ENCODE data around the gene SPHK1. TPM values are rescaled to one million over a fixed set of nuclear protein-coding genes. Genes with fewer than 3 reads are reported as not detected.

SPHK1 gene
- total RNA-seq, 4 donors from 2014 or later: 0.66 to 5.0 (median 2.5) TPM

DNA sequence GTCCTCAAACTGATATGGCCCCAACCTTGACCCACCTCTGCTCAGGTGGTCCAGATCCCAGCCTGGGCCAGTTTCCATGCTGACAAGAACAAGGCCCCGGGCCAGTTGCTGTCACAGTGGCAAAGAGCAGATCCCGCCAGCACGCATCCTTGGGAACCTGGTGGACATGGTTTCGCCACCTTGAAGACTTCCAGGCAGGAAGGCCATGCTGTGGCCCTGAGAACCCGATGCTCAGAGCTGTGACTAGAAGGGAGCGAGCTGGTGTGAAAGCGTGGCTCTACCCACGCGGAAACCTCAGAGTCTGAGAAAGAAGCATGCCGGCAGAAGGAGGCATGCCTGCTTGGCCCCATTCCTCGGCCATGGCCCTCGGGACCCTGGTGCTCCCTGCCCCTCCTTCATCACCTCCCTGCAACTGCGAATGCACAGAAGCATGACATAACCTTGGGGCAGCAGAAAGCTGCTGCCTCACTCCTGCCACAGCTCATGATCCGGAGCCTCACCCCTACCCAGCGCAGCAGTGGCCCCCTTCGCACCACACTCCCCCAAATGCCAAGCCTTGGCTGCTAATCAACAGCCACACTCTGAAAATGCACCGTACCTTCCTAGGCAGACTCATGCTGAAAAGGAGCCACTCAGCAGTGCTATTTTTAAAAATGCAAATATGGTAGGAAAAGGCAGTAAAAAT is 35.3 kb downstream of the SPHK1 start:
- no peak overlapping the region for H3K27ac ChIP-seq
- H3K27me3 ChIP-seq: no peaks in the 10 kb centered on the region
- no peak for TF ChIP-seq POLR2A (IDR thresholded peaks at IDR 0.05)
- no peaks in the 10 kb centered on the region for H3K9me3 ChIP-seq
- no peak overlapping the region for H3K4me3 ChIP-seq
- in situ Hi-C loops (cut with MboI; ENCODE audit: low sequenced_read_pairs in 4 of 4) (no loop called here), intact Hi-C loops (cut with DNase I; ENCODE audit: low total_unique reads) (loop anchor here (5.0 kb wide), 1 partner anchor 33 kb away; the partner anchor contains the start of gene UBE2O)
- DNase-seq (no peak), ATAC-seq (no peak)
- H3K4me1 ChIP-seq: peaks cover 45 to 50% of the 10 kb centered on the region in 2 donors
- no peaks in the 10 kb centered on the region for H3K36me3 ChIP-seq

DNA sequence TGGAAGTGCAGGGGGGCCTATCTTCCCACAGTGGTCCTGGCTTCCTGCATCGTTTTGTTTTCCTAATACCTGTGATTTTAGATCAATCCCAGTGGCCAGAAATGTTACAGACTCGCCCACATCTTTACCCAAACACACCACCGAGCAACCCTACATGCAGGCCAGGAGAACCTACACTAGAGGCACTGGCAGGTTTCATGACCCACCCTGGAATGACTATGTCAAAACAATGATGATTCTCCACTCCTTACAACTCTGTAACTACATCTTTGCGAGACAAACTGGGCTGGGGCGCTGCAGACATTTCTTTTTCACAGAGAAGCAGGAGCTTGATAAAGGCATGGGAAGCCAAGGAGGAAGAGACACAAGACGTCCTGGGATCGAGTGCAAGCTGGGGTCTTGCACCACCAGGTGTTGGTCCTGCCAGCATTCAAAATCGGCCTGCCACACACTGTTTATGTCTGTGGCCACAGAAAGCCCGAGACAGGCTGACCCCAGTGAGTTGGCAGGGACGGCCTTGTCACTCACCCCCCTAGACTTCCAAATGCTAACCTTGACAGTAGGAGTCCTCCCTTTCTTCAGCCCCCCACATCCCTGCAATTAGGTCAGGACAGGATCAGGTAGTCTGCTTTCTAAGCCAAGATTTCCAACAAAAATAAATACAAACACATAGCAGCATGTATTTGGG is 36.1 kb downstream of the SPHK1 start:
- no peak overlapping the region for H3K4me3 ChIP-seq
- ATAC-seq (no peak), DNase-seq (no peak)
- H3K27ac ChIP-seq: no peak overlapping the region
- no peaks in the 10 kb centered on the region for H3K36me3 ChIP-seq
- TF ChIP-seq POLR2A (IDR thresholded peaks at IDR 0.05): no peak
- TF ChIP-seq, protein P1, sequence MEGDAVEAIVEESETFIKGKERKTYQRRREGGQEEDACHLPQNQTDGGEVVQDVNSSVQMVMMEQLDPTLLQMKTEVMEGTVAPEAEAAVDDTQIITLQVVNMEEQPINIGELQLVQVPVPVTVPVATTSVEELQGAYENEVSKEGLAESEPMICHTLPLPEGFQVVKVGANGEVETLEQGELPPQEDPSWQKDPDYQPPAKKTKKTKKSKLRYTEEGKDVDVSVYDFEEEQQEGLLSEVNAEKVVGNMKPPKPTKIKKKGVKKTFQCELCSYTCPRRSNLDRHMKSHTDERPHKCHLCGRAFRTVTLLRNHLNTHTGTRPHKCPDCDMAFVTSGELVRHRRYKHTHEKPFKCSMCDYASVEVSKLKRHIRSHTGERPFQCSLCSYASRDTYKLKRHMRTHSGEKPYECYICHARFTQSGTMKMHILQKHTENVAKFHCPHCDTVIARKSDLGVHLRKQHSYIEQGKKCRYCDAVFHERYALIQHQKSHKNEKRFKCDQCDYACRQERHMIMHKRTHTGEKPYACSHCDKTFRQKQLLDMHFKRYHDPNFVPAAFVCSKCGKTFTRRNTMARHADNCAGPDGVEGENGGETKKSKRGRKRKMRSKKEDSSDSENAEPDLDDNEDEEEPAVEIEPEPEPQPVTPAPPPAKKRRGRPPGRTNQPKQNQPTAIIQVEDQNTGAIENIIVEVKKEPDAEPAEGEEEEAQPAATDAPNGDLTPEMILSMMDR (IDR thresholded peaks at IDR 0.05 in 4 of 5, conservative IDR thresholded peaks at IDR 0.05 in 1 of 5): no peak
- no peaks in the 10 kb centered on the region for H3K27me3 ChIP-seq
- peaks cover 37 to 43% of the 10 kb centered on the region in 2 donors for H3K4me1 ChIP-seq
- in situ Hi-C loops (cut with MboI; ENCODE audit: low sequenced_read_pairs in 4 of 4) (no loop called here), intact Hi-C loops (cut with DNase I; ENCODE audit: low total_unique reads) (no loop called here)
- H3K9me3 ChIP-seq: no peaks in the 10 kb centered on the region

DNA sequence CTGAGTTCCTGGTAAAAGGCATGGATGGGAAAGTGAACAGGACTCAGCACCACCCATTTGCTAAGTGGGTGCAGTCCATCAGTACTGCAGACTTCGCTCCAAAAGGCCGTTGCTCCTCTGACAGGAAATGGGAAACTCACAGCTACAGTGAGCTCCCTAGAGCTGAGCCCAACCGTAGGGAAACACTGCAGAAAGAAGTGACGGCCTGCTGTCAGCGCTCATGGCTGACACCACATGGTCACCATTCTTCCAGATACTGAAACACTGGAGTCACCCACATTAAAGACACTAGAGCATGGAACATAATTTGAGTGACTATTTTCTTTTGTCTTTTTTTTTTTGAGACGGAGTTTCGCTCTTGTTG is 36.6 kb downstream of the SPHK1 start:
- TF ChIP-seq, protein P1 (IDR thresholded peaks at IDR 0.05 in 4 of 5, conservative IDR thresholded peaks at IDR 0.05 in 1 of 5): no peak
- Histone ChIP-seq H3K4me1 (peaks cover 34 to 39% of the 10 kb centered on the region in 2 donors), H3K27me3 (no peaks in the 10 kb centered on the region), H3K4me3 (no peak overlapping the region), H3K27ac (no peak overlapping the region), H3K9me3 (no peaks in the 10 kb centered on the region), H3K36me3 (no peaks in the 10 kb centered on the region)
- in situ Hi-C loops (cut with MboI; ENCODE audit: low sequenced_read_pairs in 4 of 4): no loop called here
- DNase-seq (no peak), ATAC-seq (no peak)
- intact Hi-C loops (cut with DNase I; ENCODE audit: low total_unique reads): no loop called here

- H3K27ac ChIP-seq: no peak overlapping the region
- no peak for ATAC-seq
- H3K4me1 ChIP-seq: peaks cover 28 to 34% of the 10 kb centered on the region in 2 donors
Measured at GRCh38 chr17:76422406-76422805, 38.0 kb downstream of the SPHK1 start.

DNA sequence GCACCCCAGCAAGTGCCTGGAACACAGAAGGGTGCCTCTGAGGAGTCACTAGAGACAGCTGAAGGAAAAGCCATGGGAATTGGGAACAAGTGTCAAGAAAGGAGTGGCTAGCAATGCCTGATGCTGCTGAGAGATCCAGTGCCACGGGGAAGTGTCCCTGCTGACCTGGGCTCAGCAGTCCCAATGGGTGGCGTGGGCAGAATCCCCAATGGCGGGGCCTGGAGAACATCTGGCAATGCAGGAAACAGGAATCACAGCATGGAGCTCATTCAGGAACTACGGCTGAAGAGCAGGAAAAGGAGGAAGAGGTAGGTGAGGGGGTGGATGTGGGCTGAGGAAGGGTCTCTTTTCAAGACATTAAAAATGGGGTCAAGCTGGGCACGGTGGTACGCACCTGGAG is 38.5 kb downstream of the SPHK1 start:
- TF ChIP-seq POLR2A (IDR thresholded peaks at IDR 0.05): no peak
- TF ChIP-seq, protein P1 (IDR thresholded peaks at IDR 0.05 in 4 of 5, conservative IDR thresholded peaks at IDR 0.05 in 1 of 5): no peak
- no peak overlapping the region for H3K4me3 ChIP-seq
- H3K27me3 ChIP-seq: no peaks in the 10 kb centered on the region
- H3K9me3 ChIP-seq: no peaks in the 10 kb centered on the region
- in situ Hi-C loops (cut with MboI; ENCODE audit: low sequenced_read_pairs in 4 of 4) (no loop called here), intact Hi-C loops (cut with DNase I; ENCODE audit: low total_unique reads) (no loop called here)
- no peak overlapping the region for H3K27ac ChIP-seq
- DNase-seq: no peak
- H3K36me3 ChIP-seq: no peaks in the 10 kb centered on the region
- H3K4me1 ChIP-seq: peaks cover 32 to 38% of the 10 kb centered on the region in 2 donors
- no peak for ATAC-seq

More at GRCh38 chr17:76422406-76422805, 38.0 kb downstream of the SPHK1 start:
- no peaks in the 10 kb centered on the region for H3K9me3 ChIP-seq
- no peaks in the 10 kb centered on the region for H3K36me3 ChIP-seq
- no peaks in the 10 kb centered on the region for H3K27me3 ChIP-seq
- intact Hi-C loops (cut with DNase I; ENCODE audit: low total_unique reads): no loop called here
- TF ChIP-seq POLR2A (IDR thresholded peaks at IDR 0.05): no peak
- TF ChIP-seq, protein P1 (IDR thresholded peaks at IDR 0.05 in 4 of 5, conservative IDR thresholded peaks at IDR 0.05 in 1 of 5): no peak
- in situ Hi-C loops (cut with MboI; ENCODE audit: low sequenced_read_pairs in 4 of 4): no loop called here
- DNase-seq: no peak
- H3K4me3 ChIP-seq: no peak overlapping the region

Measured in gastrocnemius medialis (tissue), 4 donors.